ENCODE results near the gene CUTC. TPM values are rescaled to one million over a fixed set of nuclear protein-coding genes. Genes with fewer than 3 reads are reported as not detected.

The CUTC gene
- total RNA-seq, 2 donors from 2014 or later: 18.0 to 21.2 TPM

GRCh38 chr10:99787311-99787710 lies 55.3 kb downstream of the CUTC start:
- Histone ChIP-seq H3K36me3 (ENCODE audit: control insufficient read depth, insufficient read depth, low read length) (no peaks in the 10 kb centered on the region), H3K4me1 (ENCODE audit: control insufficient read depth, insufficient read depth, low read length) (peaks cover 4% of the 10 kb centered on the region), H3K27ac (ENCODE audit: low read depth, low read length) (no peak overlapping the region), H3K4me3 (ENCODE audit: low read length) (no peak overlapping the region), H3K9ac (ENCODE audit: extremely low read depth, low read length, poor library complexity, severe bottlenecking) (no peak overlapping the region), H3K9me3 (ENCODE audit: control insufficient read depth, low read length) (no peaks in the 10 kb centered on the region), H3K27me3 (ENCODE audit: control insufficient read depth, insufficient read depth, low read length, poor library complexity, severe bottlenecking) (no peaks in the 10 kb centered on the region)
- TF ChIP-seq CTCF (conservative IDR thresholded peaks at IDR 0.05): no peak
- Mint-ChIP-seq H3K4me1 (no peaks in the 10 kb centered on the region), H3K4me3 (no peak overlapping the region), H3K9me3 (no peaks in the 10 kb centered on the region), H3K27me3 (ENCODE audit: insufficient read depth) (no peaks in the 10 kb centered on the region), H3K27ac (no peak overlapping the region), H3K36me3 (ENCODE audit: low read depth) (no peaks in the 10 kb centered on the region)
- 83 to 87% methylated on average over 4 to 5 of the region's 5 CpGs for WGBS, 2 experiments (ENCODE audit: insufficient coverage in 1 of 2, insufficient read length in 1 of 2)
- no peak for DNase-seq

- no peaks in the 10 kb centered on the region for H3K4me1 Mint-ChIP-seq
- no peak overlapping the region for H3K9ac ChIP-seq (ENCODE audit: extremely low read depth, low read length, poor library complexity, severe bottlenecking)
- H3K27me3 Mint-ChIP-seq (ENCODE audit: insufficient read depth): no peaks in the 10 kb centered on the region
- H3K27me3 ChIP-seq (ENCODE audit: control insufficient read depth, insufficient read depth, low read length, poor library complexity, severe bottlenecking): no peaks in the 10 kb centered on the region
- H3K4me1 ChIP-seq (ENCODE audit: control insufficient read depth, insufficient read depth, low read length): peaks cover 4% of the 10 kb centered on the region
- H3K27ac Mint-ChIP-seq: no peak overlapping the region
- DNase-seq: no peak
- WGBS, 2 experiments (ENCODE audit: insufficient coverage in 1 of 2, insufficient read length in 1 of 2): 82 to 91% methylated on average over 7 of the region's 7 CpGs
- no peak for TF ChIP-seq CTCF (conservative IDR thresholded peaks at IDR 0.05)
- H3K36me3 ChIP-seq (ENCODE audit: control insufficient read depth, insufficient read depth, low read length): no peaks in the 10 kb centered on the region
- no peaks in the 10 kb centered on the region for H3K9me3 Mint-ChIP-seq
- H3K9me3 ChIP-seq (ENCODE audit: control insufficient read depth, low read length): no peaks in the 10 kb centered on the region
- H3K4me3 ChIP-seq (ENCODE audit: low read length): no peak overlapping the region
- no peak overlapping the region for H3K4me3 Mint-ChIP-seq
- H3K27ac ChIP-seq (ENCODE audit: low read depth, low read length): no peak overlapping the region
- no peaks in the 10 kb centered on the region for H3K36me3 Mint-ChIP-seq (ENCODE audit: low read depth)
Observed at GRCh38 chr10:99787782-99788445, 55.9 kb downstream of the CUTC start.

- Histone ChIP-seq H3K27ac (ENCODE audit: low read depth, low read length) (no peak overlapping the region), H3K9me3 (ENCODE audit: control insufficient read depth, low read length) (no peaks in the 10 kb centered on the region), H3K36me3 (ENCODE audit: control insufficient read depth, insufficient read depth, low read length) (no peaks in the 10 kb centered on the region), H3K9ac (ENCODE audit: extremely low read depth, low read length, poor library complexity, severe bottlenecking) (no peak overlapping the region), H3K4me1 (ENCODE audit: control insufficient read depth, insufficient read depth, low read length) (no peaks in the 10 kb centered on the region), H3K4me3 (ENCODE audit: low read length) (no peak overlapping the region), H3K27me3 (ENCODE audit: control insufficient read depth, insufficient read depth, low read length, poor library complexity, severe bottlenecking) (no peaks in the 10 kb centered on the region)
- Mint-ChIP-seq H3K27ac (no peak overlapping the region), H3K27me3 (ENCODE audit: insufficient read depth) (no peaks in the 10 kb centered on the region), H3K4me3 (no peak overlapping the region), H3K9me3 (no peaks in the 10 kb centered on the region), H3K36me3 (ENCODE audit: low read depth) (no peaks in the 10 kb centered on the region), H3K4me1 (no peaks in the 10 kb centered on the region)
- WGBS, 2 experiments (ENCODE audit: insufficient coverage in 1 of 2, insufficient read length in 1 of 2): 83 to 85% methylated on average over 4 to 6 of the region's 6 CpGs
- TF ChIP-seq CTCF (conservative IDR thresholded peaks at IDR 0.05): no peak
- DNase-seq: no peak
Observed at GRCh38 chr10:99788598-99789256, 56.7 kb downstream of the CUTC start.
